Fibroblast of upper back skin (primary cell): Measurements from ENCODE around the gene PLEKHO1.
"Not testable (repeated sequence)": the region's sequence is repeated elsewhere in the genome, so short reads cannot be mapped to it uniquely, and the experiment has no call there.

Experiments
- DNase-seq: peaks from one replicate; pipeline ENCODE4 v3.0.0-alpha.2; 2013

The PLEKHO1 gene

DNA sequence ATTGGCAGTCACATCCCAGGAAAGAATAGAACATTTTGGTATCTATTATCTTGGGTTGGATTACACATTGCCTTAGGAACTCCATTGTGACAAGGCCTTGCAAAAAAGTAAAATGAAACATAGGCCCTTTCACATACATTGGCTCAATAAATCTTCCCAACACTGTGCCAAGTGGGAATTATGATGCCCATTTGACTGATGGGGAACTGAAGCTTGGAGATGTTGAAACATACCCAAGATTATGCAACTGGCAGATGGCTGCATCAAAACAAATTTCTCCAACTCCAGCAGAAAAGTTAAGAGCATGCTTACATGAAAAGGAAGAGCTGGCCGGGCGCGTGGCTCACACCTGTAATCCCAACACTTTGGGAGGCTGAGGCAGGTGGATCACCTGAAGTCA lies 26.9 kb downstream of the PLEKHO1 start:
- no peak for DNase-seq

DNA sequence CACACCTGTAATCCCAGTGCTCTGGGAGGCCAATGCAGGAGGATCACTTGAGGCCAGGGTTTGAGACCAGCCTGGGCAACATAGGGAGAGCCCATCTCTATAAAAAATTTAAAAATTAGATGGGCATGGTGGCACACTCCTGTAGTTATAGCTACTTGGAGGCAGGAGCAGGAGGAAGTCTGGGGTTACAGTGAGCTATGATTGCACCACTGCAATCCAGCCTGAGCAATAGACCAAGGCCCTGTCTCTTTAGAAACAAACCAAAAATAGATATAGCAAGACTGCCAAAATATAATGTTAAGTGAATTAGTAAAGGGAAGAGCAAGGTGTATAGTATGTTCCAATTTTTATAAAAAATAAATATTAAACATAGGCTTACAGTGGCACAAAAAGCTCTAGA lies 28.8 kb downstream of the PLEKHO1 start:
- no peak for DNase-seq

DNA sequence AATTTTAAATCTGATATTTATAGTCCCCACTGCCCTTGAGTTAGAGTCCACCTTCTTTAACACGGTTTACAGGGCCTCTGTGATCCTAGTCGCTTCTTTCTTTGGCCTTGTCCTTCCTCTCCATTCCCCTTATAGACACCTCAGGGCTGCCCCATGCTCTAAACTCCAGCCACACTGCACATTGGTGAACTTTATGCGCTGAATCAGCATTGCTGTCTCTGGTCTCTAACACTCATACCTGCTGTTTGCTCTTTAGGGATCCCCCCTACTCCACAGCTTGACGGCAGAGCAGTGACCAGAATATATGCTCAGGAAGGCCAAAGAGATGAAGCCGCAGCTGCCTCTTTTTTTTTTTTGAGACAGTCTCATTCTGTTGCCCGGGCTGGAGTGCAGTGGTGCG lies 30.2 kb downstream of the PLEKHO1 start:
- DNase-seq: no peak

DNA sequence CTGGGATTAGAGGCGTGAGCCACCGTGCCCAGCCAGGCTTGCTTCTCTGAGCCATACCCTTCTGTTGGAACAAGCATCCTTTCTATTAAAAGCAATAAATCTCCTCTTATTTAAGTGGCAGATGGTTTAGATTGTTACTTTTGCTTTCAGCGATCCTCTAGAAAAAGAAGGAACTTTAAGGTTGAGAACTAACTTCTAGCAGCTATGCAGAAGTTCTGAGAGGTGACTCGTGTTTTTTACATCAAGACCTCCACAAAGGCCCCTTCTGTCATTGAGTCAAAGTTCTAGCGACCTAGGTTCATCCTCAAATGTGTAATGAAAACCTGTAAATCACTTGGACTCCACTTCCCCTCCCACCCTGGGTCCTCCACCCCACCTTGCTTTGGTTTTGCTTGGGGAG lies 30.8 kb downstream of the PLEKHO1 start:
- no peak for DNase-seq

DNA sequence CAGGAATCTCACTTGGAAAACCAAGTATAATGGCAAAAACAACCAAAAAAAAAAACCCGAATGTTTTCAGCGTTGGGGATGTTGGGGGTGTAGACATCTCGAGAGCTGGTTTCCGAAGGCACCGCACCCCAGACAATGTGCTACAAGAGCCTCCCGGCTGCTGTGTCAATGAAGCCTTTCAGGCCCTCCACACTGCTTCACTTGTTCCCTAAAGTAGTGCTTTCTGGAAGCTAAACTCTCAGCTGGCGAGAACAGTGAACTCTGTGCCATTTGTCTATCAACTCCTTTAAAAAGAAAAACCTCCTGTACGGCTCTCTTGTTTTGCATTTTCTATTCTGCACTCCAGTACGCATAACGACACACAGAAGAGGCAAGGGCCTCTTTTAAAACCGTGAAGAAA lies 32.5 kb downstream of the PLEKHO1 start:
- DNase-seq: no peak

DNA sequence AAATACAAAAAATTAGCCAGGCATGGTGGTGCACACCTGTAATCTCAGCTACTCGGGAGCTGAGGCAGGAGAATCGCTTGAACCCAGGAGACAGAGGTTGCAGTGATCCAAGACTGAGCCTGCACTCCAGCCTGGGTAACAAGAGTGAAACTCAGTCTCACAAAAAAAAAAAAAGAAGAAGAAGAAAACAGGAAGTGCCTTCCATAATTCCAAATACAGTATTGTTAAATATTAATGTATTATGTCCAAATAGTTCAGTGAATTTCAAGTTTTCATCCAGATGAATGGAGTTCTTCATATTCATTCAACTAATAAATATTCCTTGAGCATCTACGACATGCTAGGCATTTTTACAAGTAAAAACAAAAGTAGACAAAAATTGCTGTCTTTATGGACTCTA lies 33.3 kb downstream of the PLEKHO1 start:
- DNase-seq: no peak

DNA sequence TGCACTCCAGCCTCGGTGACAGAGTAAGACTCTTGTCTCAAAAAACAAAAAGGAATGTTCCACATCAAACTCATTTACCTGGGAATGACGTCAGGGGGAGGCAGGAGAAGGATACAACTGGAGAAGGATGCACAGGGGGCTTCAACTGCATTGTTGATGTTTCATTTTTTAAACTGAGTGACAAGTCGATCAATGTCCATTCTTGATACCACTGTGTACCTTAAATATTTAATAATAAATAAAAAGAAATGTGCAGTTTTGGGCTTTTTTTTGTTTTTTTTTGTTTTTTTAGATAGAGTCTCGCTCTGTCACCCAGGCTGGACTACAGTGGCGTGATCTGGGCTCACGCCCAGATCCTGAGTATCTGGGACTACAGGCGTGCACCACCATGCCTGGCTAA lies 35.8 kb downstream of the PLEKHO1 start:
- DNase-seq: no peak

DNA sequence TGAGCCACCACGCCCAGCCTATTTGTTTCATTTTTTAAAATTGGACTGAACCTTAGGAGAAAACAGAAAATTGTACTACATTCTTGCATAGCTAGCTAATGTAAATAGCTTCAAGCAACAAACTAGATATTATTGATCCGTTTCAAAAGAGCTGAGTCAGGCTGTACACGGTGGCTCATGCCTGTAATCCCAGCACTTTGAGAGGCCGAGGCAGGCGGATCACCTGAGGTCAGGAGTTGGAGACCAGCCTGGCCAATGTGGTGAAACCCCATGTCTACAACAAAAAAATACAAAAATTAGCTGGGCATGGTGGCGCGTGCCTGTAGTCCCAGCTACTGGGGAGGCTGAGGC lies 36.7 kb downstream of the PLEKHO1 start:
- not testable (repeated sequence) for DNase-seq

DNA sequence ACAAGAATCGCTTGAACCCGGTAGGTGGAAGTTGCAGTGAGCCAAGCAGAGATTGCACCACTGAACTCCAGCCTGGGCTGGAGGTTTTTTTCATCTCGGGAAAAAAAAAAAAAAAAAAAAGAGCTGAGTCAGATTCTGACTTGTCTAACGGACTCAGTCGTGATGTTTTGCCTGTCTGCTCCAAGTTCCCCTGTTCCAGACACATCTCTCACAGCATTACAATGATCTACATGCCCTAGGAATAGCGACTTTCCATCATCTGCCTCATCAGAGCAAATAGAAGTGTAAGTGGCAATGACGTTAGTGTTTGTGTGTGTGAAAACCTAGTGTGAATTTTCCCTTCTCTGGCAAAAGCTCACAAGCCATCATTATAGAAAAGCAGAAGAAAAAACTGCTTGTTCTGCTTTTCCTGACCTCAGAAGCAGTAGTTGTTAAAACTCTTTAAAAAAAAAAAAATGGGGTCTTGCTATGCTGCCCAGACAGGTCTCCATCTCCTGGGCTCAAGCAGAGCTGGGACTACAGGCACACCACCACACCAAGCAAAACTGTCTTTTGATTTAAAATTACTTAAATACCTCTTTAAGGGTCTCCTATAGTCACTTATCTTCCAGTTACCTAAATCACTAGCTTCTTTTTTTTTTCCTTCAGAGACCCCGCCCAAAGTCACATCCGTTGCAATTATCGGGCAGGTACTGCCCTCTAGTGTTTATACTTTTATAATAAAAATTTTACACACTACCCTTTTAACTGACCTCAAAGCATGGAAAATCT lies 37.3 kb downstream of the PLEKHO1 start:
- peak; percentile 75 for DNase-seq

DNA sequence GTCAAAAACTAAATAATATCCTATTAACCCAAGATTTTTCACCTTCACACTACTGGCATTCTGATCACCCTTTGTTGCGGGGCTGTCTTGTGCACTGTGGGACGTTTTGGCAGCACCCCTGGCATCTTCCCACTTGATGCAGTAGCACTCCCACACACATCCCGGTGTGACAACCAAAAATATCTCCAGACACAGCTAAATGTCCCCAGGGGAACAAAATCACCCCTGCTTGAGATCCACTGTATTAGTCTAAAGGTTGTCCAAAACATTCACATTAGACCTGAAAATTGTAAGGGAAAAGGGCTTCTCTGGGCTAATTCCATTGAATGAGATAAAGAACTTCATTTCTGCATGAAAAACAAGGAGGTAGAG lies 37.8 kb downstream of the PLEKHO1 start:
- no peak for DNase-seq

DNA sequence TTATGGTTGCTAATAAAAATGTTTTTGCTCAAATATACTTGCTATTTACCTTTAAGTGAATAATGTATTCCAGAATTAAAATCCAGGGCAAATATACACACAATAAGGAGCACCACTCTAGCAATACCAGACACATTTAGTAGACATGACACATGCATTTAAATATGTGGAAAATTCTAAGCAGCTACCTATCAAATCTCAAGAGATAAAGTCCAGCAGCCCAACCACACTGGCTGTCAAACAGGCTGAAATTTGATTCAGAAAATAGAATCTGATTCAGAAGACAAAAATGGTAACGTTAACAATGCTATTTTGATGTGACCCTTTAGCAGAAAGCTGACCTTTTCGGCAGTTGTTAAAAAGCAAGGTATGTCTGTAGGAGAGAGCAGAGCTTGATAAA lies 42.3 kb downstream of the PLEKHO1 start:
- DNase-seq: peak; percentile 94

DNA sequence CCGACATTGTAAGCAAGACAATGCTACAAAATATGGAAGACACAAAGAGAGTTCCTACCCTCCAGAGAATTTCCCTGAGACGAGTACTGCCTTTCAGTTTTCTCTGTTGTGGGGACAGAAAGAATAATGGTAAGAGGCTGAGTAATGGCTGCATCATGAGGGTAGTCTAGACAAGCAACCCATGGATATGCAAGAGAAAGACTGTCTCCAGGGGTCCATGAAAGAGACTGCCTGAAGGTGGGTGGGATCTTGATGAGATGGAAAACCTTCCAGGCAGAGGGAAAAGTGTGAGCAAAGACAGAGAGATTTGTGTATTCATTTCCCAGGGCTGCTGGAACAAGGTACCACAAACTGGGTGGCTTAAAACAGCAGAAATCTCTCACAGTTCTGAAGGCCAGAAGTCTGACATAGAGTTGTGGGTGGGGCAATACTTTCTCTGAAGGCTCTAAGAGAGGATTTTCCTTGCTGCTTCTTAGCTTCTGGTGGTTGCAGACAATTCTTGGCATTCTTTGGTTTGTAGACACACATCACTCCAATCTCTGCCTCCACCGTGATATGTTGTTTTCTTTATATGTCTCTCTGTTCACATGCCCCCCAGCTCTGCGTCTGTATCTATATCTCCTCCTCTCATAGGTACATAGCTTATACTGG lies 44.8 kb downstream of the PLEKHO1 start:
- peak; percentile 89 for DNase-seq

DNA sequence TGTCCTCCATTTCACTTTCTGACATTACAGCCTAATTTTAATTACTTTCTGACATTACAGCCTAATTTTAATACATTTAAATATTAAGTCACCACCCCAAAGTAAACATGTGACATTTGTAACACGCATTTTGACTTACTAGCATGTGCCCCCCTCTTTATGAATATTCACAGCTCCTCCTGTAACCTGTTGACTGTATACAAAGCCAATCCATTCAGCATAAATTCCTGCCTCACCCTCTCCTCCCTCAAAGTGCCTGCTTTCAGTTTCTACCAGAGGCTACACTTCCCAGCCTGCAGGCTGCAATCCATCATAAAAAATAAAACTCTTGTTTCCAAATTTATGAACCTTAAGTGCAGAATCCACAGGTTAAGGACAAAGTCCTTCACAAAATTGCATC lies 46.7 kb downstream of the PLEKHO1 start:
- no peak for DNase-seq

DNA sequence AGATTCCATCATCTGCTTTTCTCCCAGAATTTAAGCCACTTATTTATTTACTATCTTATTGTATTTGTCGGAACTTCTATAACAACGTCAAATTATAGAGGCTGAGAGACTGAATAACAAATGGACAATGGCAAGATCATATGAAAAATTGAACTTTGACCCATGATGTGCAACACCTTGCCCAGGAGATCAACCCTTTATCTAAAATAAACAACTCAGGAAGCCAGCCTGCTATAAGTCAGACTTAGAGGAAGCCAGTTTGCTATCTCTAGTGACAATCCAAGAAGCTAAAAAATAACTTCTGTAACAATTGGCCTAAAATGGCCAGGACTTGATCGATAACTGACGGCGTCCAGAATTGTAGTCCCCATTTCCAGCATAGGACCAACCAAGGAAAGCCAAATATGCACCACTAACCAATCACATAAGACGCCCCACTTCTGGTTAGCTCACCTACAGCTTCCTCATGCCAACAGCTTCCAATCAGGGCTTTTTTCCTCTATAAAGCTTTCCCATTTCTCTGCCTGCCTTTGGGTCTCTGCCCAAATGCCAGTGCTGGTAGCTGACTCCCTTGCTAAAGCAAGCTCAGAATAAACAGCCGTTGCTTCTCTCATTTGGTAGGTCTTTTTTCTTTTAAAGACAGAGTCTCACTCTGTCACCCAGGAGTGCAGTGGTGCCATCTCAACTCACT lies 57.7 kb downstream of the PLEKHO1 start:
- DNase-seq: no peak

DNA sequence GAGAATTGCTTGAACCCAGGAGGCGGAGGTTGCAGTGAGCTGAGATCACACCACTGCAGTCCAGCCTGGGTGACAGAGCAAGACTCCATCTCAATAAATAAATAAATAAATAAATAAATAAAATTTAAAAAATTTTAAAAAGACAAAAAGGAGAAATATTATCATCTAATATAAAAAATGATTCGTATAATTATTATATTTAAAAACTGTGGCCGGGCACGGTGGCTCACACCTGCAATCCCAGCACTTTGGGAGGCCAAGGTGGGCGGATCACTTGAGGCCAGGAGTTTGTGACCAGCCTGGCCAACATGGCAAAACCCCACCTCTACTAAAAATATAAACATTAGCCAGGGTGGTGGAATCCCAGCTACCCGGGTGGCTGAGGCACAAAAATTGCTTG lies 58.7 kb downstream of the PLEKHO1 start:
- not testable (repeated sequence) for DNase-seq
